Mucosa of rectum (tissue), 2 donors: ENCODE results near the gene TRPM5.
A peak's percentile ranks its signal among the peaks of the same experiment; 100 is the strongest.

Experiments
- H3K27ac ChIP-seq, 2 donors: one replicate each; pipeline ENCODE4 v1.7.0; 2013; ENCODE audit warnings: inconsistent platforms in 2 of 2, low read depth in 2 of 2, low read length in 2 of 2
- H3K27me3 ChIP-seq, 2 donors: one replicate each; pipeline ENCODE4 v1.7.0; 2013; ENCODE audit warnings: low read length in 2 of 2; ENCODE audit not compliant: control insufficient read depth in 2 of 2, insufficient read depth in 2 of 2
- H3K36me3 ChIP-seq, 2 donors: one replicate each; pipeline ENCODE4 v1.7.0; 2013; ENCODE audit warnings: low read length in 2 of 2; ENCODE audit not compliant: control insufficient read depth in 2 of 2, insufficient read depth in 2 of 2
- H3K4me1 ChIP-seq, 2 donors: one replicate each; pipeline ENCODE4 v1.7.0; 2013; ENCODE audit warnings: low read length in 2 of 2, mild to moderate bottlenecking in 1 of 2; ENCODE audit not compliant: control insufficient read depth in 2 of 2, insufficient read depth in 2 of 2
- H3K4me3 ChIP-seq, 2 donors: one replicate each; pipeline ENCODE4 v1.7.0; 2013; ENCODE audit warnings: low read length in 2 of 2
- H3K9ac ChIP-seq, 2 donors: one replicate each; pipeline ENCODE4 v1.7.0; 2013; ENCODE audit warnings: low read length in 2 of 2, low read depth in 1 of 2, mild to moderate bottlenecking in 1 of 2
- H3K9me3 ChIP-seq, 2 donors: one replicate each; pipeline ENCODE4 v1.7.0; 2013; ENCODE audit warnings: low read length in 2 of 2; ENCODE audit not compliant: control insufficient read depth in 2 of 2
- donor health status: healthy.
- donor health status: Normal muscosa, but diverticular disease.

The TRPM5 gene

DNA sequence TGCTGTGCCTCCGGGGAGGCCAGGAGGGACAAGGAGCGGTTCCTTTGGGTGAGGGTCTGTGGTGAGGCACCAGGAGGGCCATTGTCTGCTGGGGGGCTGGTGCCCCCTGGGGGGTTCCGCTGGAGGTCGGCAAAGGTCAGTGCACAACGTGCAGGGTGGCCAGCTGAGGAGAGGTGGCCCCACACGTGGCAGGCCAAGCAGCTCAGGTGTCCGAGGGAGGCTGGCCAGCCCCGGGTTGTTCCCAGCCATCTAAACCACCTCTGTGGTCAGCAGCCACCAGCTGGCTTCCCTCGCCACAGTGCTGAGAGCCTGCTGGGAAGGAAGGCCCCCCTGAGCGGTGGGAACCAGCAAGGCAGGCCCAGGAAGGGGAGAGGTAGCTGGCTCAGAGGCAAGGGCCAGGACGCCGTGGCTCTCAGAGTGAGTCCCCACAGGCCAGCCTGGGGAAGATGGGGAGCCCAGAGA is 39.5 kb downstream of the TRPM5 start:
- peaks cover 8 to 21% of the 10 kb centered on the region in 2 donors for H3K36me3 ChIP-seq

GRCh38 chr11:2402890-2403645 is 41.2 kb downstream of the TRPM5 start:
- Histone ChIP-seq H3K27ac (no peak overlapping the region), H3K36me3 (peaks cover 8 to 21% of the 10 kb centered on the region in 2 donors), H3K9me3 (no peaks in the 10 kb centered on the region), H3K27me3 (peaks cover 0 to 8% of the 10 kb centered on the region in 2 donors), H3K4me3 (no peak overlapping the region), H3K4me1 (peaks cover 23 to 25% of the 10 kb centered on the region in 2 donors), H3K9ac (no peak overlapping the region)

More for the DNA sequence above, 39.5 kb downstream of the TRPM5 start:
- Histone ChIP-seq H3K27me3 (peaks cover 5 to 21% of the 10 kb centered on the region in 2 donors), H3K9me3 (no peaks in the 10 kb centered on the region), H3K4me1 (peaks cover 12 to 13% of the 10 kb centered on the region in 2 donors), H3K27ac (no peak overlapping the region), H3K4me3 (no peak overlapping the region), H3K9ac (no peak overlapping the region)

DNA sequence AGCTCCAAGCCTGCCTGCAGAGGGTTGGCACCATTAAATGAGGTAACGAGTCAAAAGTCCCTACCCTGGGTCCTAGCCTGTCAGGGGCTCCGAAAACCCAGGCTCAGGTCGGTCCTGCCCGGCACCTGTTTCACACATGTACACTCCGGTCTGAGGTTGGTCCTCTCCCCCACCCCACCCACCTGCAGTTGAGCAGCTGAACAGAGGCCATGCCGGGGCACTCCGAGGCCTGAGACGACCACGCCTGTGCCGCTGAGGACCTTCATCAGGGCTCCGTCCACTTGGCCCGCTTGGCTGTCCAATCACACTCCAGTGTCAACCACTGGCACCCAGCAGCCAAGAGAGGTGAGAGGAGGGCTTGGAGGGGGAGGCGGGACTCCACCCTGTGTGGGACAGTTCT is 42.2 kb downstream of the TRPM5 start:
- peak overlapping the region in 1 of 2 donors; percentile 89 for H3K4me3 ChIP-seq
- H3K36me3 ChIP-seq, result peaks cover 8 to 21% of the 10 kb centered on the region in 2 donors
- H3K9ac ChIP-seq, result no peak overlapping the region

GRCh38 chr11:2401436-2401984 is 42.8 kb downstream of the TRPM5 start:
- H3K27ac ChIP-seq, result no peak overlapping the region
- H3K4me1 ChIP-seq, result peaks cover 23 to 25% of the 10 kb centered on the region in 2 donors
- peak overlapping the region; percentile 89 to 90 for H3K4me3 ChIP-seq
- no peaks in the 10 kb centered on the region for H3K27me3 ChIP-seq
- no peaks in the 10 kb centered on the region for H3K9me3 ChIP-seq
- peaks cover 10 to 21% of the 10 kb centered on the region in 2 donors for H3K36me3 ChIP-seq
- peak overlapping the region; percentile 84 to 86 for H3K9ac ChIP-seq

More for the DNA sequence above, 42.2 kb downstream of the TRPM5 start:
- Histone ChIP-seq H3K4me1 (peaks cover 23 to 25% of the 10 kb centered on the region in 2 donors), H3K27ac (no peak overlapping the region), H3K9me3 (no peaks in the 10 kb centered on the region), H3K27me3 (peaks cover 0 to under 1% of the 10 kb centered on the region in 2 donors)

DNA sequence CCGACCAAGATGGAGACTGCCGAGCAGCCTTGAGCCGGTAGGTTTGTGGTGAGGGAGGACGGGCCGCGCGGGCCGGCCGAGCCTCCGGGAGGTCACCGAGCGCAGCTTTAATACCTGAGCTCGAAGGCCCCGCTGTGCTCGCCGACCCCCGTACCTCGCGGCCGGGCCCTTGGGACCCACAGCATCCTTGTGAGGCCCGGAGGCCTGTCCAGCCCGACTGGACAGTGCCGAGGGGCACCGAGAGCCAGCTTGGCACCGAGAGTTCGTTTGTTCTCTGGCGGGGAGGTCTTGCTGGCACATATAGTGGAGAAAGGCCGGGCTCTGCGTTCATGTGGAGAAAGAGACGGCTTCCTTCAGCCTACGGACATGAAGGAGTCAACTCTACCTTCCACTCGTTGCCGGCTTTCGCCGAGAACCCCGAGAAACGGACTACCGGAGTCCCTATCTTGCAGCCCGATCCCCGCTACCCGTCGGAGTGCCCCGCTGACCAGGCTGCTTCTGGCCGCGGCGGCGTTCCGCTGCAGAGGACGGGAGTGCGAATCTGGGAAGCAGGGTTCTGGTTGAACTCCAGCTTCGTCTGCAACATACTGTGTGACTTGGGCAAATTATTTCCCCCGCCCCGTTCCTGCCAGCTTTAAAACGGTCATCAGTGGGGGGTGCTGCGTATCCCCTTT is 43.4 kb downstream of the TRPM5 start:
- peak overlapping the region; percentile 89 to 90 for H3K4me3 ChIP-seq
- peaks cover 12 to 23% of the 10 kb centered on the region in 2 donors for H3K36me3 ChIP-seq
- H3K9me3 ChIP-seq, result no peaks in the 10 kb centered on the region
- peak overlapping the region; percentile 85 to 96 for H3K27ac ChIP-seq
- no peaks in the 10 kb centered on the region for H3K27me3 ChIP-seq
- peaks cover 23 to 25% of the 10 kb centered on the region in 2 donors for H3K4me1 ChIP-seq
- peak overlapping the region; percentile 84 to 86 for H3K9ac ChIP-seq

DNA sequence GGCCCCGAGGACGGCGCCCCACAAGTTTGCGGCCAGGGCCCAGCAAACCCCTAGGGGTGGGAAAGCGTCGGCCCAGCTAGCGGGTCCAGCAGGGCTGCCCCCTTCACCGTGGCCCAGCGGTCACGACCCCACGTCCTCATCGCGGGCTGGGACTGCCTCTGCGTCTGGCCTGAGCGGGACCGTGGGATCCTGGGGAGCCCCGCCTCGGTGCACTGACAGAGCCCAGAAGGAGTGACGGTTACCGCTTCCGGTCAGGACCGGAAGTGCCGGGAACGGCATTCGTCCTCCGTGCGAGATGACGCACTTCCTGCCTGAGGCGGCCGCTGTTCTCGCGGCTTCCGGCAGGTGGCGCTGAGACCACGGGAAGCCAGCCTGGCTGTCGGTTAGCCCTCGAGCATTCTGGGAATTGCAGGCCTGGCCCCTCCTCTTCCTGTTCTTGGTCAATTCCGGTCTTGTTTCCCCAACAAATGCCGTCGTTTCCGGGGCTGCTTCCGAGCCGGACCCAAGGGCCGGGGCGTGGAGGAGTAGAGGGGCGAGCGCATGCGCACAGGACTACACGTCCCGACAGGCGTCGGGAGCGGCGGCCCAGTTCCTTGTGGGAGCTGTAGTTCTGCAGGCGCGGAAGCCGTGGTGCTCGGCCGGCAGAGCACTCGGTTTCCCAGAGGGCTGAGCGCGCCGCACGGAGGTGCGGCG is 44.1 kb downstream of the TRPM5 start, which contains the start of gene TSSC4:
Gene TSSC4, plus strand, starts transcription at position 682 of the 693 bp plus-strand sequence. CDS start 1,884 bp downstream, outside the sequence.
- peaks cover 23 to 25% of the 10 kb centered on the region in 2 donors for H3K4me1 ChIP-seq
- peaks cover 15 to 27% of the 10 kb centered on the region in 2 donors for H3K36me3 ChIP-seq
- H3K27ac ChIP-seq, result peak within 1 kb of the TSS; percentile 96 to 99
- H3K4me3 ChIP-seq, result peak within 1 kb of the TSS; percentile 89 to 90
- no peaks in the 10 kb centered on the region for H3K9me3 ChIP-seq
- peak within 1 kb of the TSS; percentile 92 to 93 for H3K9ac ChIP-seq
- no peaks in the 10 kb centered on the region for H3K27me3 ChIP-seq

DNA sequence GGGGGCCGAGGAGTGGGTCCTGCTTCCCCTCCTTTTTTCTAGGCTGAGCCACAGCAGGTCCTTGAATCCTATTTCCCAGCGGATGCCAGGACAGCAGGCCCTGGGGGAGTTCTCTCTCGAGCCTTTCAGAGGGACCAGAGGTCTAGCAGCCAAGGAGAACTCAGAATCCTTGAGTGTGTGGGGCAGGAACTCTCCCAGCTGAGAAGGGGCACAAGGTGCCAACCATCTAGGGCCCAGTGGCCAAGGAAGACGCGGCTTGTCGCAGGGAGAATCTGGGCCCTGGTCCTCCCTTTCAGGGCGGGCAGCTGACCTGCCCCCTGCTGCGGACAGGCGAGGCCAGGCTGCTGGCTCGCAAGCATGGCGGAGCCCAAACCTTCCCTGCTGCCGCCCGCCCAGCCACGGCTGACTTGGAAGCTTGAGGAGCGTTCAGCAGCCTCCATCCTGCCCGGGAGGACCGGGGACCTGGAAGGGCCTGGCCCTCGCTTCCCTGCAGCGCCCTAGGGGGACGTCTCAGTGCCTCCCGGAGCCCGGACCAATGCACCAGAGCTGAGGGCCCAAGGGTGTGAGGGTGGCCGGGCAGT is 44.7 kb downstream of the TRPM5 start:
- Histone ChIP-seq H3K27ac (peak overlapping the region; percentile 96 to 99), H3K9me3 (no peaks in the 10 kb centered on the region), H3K9ac (peak overlapping the region; percentile 92 to 93), H3K4me1 (peaks cover 23 to 25% of the 10 kb centered on the region in 2 donors), H3K36me3 (peaks cover 17 to 30% of the 10 kb centered on the region in 2 donors), H3K27me3 (no peaks in the 10 kb centered on the region), H3K4me3 (peak overlapping the region; percentile 77 to 79)

- no peaks in the 10 kb centered on the region for H3K27me3 ChIP-seq
- peak overlapping the region in 1 of 2 donors; percentile 79 for H3K4me3 ChIP-seq
- peaks cover 23 to 25% of the 10 kb centered on the region in 2 donors for H3K4me1 ChIP-seq
- no peaks in the 10 kb centered on the region for H3K9me3 ChIP-seq
- peaks cover 19 to 28% of the 10 kb centered on the region in 2 donors for H3K36me3 ChIP-seq
- peak overlapping the region; percentile 96 to 99 for H3K27ac ChIP-seq
- H3K9ac ChIP-seq, result peak overlapping the region; percentile 92 to 93
These were observed 45.5 kb downstream of the TRPM5 start for GRCh38 chr11:2398664-2399355.

DNA sequence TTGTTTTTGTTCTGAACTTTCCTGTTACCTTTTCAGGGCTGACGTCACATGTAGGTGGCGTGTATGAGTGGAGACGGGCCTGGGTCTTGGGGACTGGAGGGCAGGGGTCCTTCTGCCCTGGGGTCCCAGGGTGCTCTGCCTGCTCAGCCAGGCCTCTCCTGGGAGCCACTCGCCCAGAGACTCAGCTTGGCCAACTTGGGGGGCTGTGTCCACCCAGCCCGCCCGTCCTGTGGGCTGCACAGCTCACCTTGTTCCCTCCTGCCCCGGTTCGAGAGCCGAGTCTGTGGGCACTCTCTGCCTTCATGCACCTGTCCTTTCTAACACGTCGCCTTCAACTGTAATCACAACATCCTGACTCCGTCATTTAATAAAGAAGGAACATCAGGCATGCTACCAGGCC is 47.3 kb downstream of the TRPM5 start:
- peaks cover 10 to 15% of the 10 kb centered on the region in 2 donors for H3K36me3 ChIP-seq
- H3K27me3 ChIP-seq, result no peaks in the 10 kb centered on the region
- H3K27ac ChIP-seq, result no peak overlapping the region
- H3K4me3 ChIP-seq, result no peak overlapping the region
- peaks cover 21 to 25% of the 10 kb centered on the region in 2 donors for H3K4me1 ChIP-seq
- H3K9ac ChIP-seq, result no peak overlapping the region
- H3K9me3 ChIP-seq, result no peaks in the 10 kb centered on the region
